ENCODE results near the gene S100A6. TPM values are rescaled to one million over a fixed set of nuclear protein-coding genes. Genes with fewer than 3 reads are reported as not detected.
A peak's percentile ranks its signal among the peaks of the same experiment; 100 is the strongest.

The S100A6 gene
- total RNA-seq, 1 donor from 2014 or later = 754 TPM

DNA sequence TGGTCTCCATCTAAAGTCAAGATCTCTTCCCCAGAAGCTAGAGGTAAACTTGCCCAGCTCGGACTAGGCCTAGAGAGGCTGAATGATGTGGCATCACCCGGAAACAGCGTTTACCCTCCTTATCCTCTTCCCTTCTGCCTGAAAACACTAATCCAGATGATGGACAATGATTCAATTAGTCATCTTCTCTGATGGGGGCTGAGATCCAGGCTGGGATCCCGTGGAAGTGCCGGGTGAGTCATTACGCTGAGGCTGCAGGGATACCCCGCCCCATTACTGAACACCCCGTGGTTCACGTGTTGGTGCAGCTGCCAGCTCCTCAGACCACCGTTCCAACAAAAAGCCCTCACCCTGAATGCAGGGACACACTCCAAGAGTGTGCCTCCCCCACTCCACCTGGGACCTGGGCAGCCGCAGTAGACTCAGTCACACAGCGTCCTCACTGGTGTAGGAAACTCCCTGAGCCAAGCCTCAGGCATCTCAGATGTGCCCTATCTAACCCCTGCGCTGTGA lies 2.0 kb downstream of the S100A6 start:
- TF ChIP-seq, protein P1, sequence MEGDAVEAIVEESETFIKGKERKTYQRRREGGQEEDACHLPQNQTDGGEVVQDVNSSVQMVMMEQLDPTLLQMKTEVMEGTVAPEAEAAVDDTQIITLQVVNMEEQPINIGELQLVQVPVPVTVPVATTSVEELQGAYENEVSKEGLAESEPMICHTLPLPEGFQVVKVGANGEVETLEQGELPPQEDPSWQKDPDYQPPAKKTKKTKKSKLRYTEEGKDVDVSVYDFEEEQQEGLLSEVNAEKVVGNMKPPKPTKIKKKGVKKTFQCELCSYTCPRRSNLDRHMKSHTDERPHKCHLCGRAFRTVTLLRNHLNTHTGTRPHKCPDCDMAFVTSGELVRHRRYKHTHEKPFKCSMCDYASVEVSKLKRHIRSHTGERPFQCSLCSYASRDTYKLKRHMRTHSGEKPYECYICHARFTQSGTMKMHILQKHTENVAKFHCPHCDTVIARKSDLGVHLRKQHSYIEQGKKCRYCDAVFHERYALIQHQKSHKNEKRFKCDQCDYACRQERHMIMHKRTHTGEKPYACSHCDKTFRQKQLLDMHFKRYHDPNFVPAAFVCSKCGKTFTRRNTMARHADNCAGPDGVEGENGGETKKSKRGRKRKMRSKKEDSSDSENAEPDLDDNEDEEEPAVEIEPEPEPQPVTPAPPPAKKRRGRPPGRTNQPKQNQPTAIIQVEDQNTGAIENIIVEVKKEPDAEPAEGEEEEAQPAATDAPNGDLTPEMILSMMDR (IDR thresholded peaks at IDR 0.05; ENCODE audit: insufficient read depth, low read length, poor library complexity, severe bottlenecking) = no peak
- Histone ChIP-seq H3K27me3 (ENCODE audit: control insufficient read depth, insufficient read depth, low read length) (no peaks in the 10 kb centered on the region), H3K4me3 (ENCODE audit: low read depth, low read length) (peak overlapping the region; percentile 66), H3K36me3 (ENCODE audit: control insufficient read depth, insufficient read depth, low read length) (no peaks in the 10 kb centered on the region)
- DNase-seq (ENCODE audit: low read depth) = peak; percentile 81

DNA sequence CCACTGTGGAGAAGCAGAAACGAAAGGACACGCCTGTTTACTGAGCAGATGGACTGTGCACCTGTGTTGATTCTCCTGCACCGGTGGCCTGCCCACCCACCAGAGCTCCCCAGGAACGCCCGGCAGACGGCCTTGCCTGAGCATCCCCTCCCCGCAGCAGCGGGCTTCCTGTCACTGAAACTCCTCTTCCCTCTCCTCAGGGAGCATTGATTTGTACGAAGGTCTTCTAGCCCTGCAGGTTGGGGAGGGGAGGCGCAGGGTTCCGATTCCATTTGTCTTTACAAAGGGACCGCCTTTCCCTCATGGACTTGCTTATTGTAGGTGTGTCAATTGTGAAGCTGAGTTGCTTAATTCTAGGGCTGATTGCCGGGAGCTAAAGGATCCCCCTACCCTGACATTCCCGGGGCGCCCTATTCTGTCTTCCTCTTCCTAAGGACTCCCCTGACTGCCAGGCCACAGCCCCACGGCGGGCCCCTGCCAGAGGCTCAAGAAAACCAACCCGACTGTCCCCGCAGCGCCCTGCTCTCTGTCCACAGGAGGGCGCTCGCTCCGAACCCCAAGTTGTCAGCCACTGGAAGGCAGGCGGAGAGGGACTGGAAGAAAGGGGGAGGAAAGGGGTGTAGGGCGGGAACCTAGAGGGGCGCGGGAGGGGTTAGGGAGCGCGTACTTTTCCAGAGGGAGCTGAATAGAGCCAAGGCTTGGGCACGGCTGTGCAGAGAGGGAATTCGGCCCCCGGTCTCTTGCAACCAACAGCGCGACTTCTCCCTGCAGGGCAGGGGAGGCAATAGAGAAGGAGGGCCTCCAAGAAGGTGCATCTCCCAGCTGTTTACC lies 2.8 kb downstream of the S100A6 start:
- peak; percentile 42 for DNase-seq (ENCODE audit: low read depth)
- peak overlapping the region; percentile 66 for H3K4me3 ChIP-seq (ENCODE audit: low read depth, low read length)
- TF ChIP-seq, protein P1 (IDR thresholded peaks at IDR 0.05; ENCODE audit: insufficient read depth, low read length, poor library complexity, severe bottlenecking) = peak; percentile 92
- H3K27me3 ChIP-seq (ENCODE audit: control insufficient read depth, insufficient read depth, low read length) = no peaks in the 10 kb centered on the region
- H3K36me3 ChIP-seq (ENCODE audit: control insufficient read depth, insufficient read depth, low read length) = no peaks in the 10 kb centered on the region

DNA sequence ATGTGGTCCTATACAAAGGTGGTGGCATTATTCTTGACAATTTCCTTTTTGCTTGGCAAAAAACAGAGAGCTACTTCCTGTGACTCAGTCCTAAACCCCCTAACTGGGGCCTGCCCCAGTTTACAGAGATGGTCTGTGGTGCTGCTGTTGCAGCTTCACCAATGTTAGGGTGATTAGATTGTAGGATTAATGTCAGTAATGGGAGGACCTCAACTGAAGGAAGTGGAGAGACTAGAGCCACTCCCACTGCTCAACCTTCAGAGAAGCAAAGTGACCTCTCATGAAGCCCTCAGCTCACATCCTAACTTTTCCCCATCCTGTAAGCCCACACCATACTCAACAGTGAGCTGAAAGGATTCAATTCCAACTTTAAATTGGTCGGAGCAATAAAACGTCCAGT lies 3.6 kb downstream of the S100A6 start:
- DNase-seq (ENCODE audit: low read depth) = no peak
- Histone ChIP-seq H3K27me3 (ENCODE audit: control insufficient read depth, insufficient read depth, low read length) (no peaks in the 10 kb centered on the region), H3K36me3 (ENCODE audit: control insufficient read depth, insufficient read depth, low read length) (no peaks in the 10 kb centered on the region), H3K4me3 (ENCODE audit: low read depth, low read length) (no peak overlapping the region)
- TF ChIP-seq, protein P1 (IDR thresholded peaks at IDR 0.05; ENCODE audit: insufficient read depth, low read length, poor library complexity, severe bottlenecking) = no peak

DNA sequence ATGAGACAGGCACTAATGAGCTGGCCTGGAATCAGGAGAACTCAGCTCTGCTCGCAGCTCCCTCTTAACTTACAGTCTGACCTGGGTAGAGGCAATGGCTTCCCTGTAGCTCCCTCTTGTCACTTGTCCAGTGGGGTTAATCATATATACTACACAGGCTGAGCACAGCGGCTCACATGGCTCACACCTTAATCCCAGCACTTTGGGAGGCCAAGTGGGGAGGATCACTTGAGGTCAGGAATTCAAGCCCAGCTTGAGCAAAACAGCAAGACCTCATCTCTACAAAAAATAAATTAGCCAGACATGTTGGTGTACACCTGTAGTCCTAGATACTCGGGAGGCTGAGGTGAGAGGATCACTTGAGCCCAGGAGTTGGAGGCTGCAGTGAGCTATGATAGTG lies 4.2 kb downstream of the S100A6 start:
- no peaks in the 10 kb centered on the region for H3K36me3 ChIP-seq (ENCODE audit: control insufficient read depth, insufficient read depth, low read length)
- TF ChIP-seq, protein P1 (IDR thresholded peaks at IDR 0.05; ENCODE audit: insufficient read depth, low read length, poor library complexity, severe bottlenecking) = no peak
- DNase-seq (ENCODE audit: low read depth) = no peak
- H3K4me3 ChIP-seq (ENCODE audit: low read depth, low read length) = no peak overlapping the region
- H3K27me3 ChIP-seq (ENCODE audit: control insufficient read depth, insufficient read depth, low read length) = no peaks in the 10 kb centered on the region

DNA sequence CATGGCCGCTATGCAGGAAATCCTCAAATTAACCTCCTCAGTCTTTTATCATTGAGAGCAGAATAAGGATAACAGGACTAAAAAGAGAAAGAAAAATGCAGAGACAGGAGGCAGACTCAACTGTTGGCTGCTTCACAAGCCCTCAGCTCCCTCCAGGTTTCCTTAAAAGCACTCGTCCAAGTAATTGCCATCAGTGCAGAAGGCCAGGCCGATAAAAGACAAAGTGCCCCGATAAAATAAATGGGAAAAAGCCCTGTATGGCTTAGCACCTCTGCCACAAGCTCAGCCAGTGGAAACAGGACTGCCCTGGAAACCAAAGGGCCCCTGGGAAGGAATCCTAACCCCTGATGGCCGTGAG lies 8.1 kb downstream of the S100A6 start:
- Histone ChIP-seq H3K36me3 (ENCODE audit: control insufficient read depth, insufficient read depth, low read length) (no peaks in the 10 kb centered on the region), H3K4me3 (ENCODE audit: low read depth, low read length) (no peak overlapping the region), H3K27me3 (ENCODE audit: control insufficient read depth, insufficient read depth, low read length) (no peaks in the 10 kb centered on the region)
- no peak for DNase-seq (ENCODE audit: low read depth)
- TF ChIP-seq, protein P1 (IDR thresholded peaks at IDR 0.05; ENCODE audit: insufficient read depth, low read length, poor library complexity, severe bottlenecking) = no peak

Measured in kidney epithelial cell (primary cell).